Measurements from ENCODE around the gene AJAP1.

DNA sequence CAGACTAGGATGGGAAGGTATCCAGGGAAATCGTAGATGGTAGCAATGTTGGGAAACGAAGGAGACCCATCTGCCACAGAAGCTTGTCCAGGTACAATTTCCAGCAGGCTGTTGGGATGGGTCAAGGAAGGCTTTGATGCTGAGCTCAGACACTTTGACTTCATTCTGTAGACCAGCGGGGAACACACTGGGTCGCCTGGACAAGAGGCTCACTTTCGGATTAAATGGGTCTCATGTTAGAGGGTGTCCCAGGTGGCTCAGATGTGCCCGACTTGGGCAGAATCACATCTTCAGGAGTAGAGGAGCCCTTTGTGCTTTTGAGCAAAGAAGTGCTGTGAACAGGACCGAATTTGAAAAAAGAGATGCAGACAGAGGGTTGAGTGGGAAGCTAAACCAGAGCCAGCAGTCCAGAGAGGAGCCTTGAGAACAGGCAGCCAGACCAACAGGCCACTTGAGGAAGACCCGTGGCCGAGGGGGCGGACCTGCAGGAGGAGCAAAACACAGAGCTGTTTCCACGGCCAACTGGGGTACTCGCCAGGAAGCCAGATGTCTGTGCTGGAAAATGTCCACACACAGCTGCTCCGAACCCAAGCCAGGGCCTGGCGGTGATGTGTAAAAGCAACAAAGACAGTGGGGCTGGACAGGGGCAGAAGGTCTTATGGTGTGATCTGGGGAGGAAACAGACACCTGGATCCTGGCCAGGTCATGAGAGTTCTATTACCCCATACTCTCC is 146.9 kb downstream of the AJAP1 start:
- TF ChIP-seq LEF1 (IDR thresholded peaks at IDR 0.05; ENCODE audit: borderline replicate concordance) (no peak), FOXK2 (IDR thresholded peaks at IDR 0.05) (no peak), SUZ12 (IDR thresholded peaks at IDR 0.05) (no peak), SP1 (IDR thresholded peaks at IDR 0.05) (no peak), TARDBP (IDR thresholded peaks at IDR 0.05) (no peak), BHLHE40 (IDR thresholded peaks at IDR 0.05; ENCODE audit: borderline replicate concordance) (no peak), ARNT (IDR thresholded peaks at IDR 0.05) (no peak), L3MBTL2 (conservative IDR thresholded peaks at IDR 0.05) (no peak), CTBP1 (IDR thresholded peaks at IDR 0.05; ENCODE audit: borderline replicate concordance) (no peak), ELF4 (IDR thresholded peaks at IDR 0.05) (no peak), FOXA1 (IDR thresholded peaks at IDR 0.05) (no peak), ZNF384 (IDR thresholded peaks at IDR 0.05) (no peak), FOXM1 (IDR thresholded peaks at IDR 0.05; ENCODE audit: borderline replicate concordance) (no peak)

Measured in HEK293T (cell line).